IPS-18a (cell line): ENCODE measurements around the gene ATG3.
"Not testable (repeated sequence)": the region's sequence is repeated elsewhere in the genome, so short reads cannot be mapped to it uniquely, and the experiment has no call there.

Source experiments
- H3K27ac ChIP-seq: one replicate; pipeline ENCODE4 v1.5.1; 2013; ENCODE audit warnings: low read length
- H3K27me3 ChIP-seq: one replicate; pipeline ENCODE4 v1.6.1; 2013; ENCODE audit warnings: mild to moderate bottlenecking, low read length; ENCODE audit not compliant: control insufficient read depth, insufficient read depth
- H3K36me3 ChIP-seq: one replicate; pipeline ENCODE4 v1.6.1; 2013; ENCODE audit warnings: low read depth, low read length; ENCODE audit not compliant: control insufficient read depth
- H3K4me1 ChIP-seq: one replicate; pipeline ENCODE4 v1.6.1; 2013; ENCODE audit warnings: low read depth, low read length; ENCODE audit not compliant: control insufficient read depth
- H3K4me3 ChIP-seq: one replicate; pipeline ENCODE4 v1.5.1; 2013; ENCODE audit warnings: low read length
- H3K9ac ChIP-seq: one replicate; pipeline ENCODE4 v1.6.1; 2013; ENCODE audit warnings: mild to moderate bottlenecking, low read length, moderate library complexity
- H3K9me3 ChIP-seq: one replicate; pipeline ENCODE4 v1.6.1; 2013; ENCODE audit warnings: low read depth, low read length; ENCODE audit not compliant: control insufficient read depth

ATG3 gene

DNA sequence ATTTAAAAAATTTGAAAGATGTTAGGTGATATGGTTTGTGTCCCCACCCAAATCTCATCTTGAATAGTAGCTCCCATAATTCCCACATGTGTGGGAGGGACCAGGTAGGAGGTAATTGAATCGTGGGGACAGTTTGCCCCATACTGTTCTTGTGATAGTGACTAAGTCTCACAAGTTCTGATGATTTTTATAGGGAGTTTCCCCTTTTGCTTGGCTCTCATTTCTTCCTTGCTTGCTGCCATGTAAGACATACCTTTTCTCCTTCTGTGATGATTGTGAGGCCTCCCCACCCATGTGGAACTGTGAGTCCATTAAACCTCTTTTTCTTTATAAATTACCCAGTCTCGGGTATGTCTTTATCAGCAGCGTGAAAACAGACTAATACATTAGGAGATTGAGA lies 42.8 kb downstream of the ATG3 start:
- H3K4me3 ChIP-seq, H3K9ac ChIP-seq, H3K27me3 ChIP-seq, H3K36me3 ChIP-seq, H3K9me3 ChIP-seq, H3K27ac ChIP-seq, H3K4me1 ChIP-seq: not testable (repeated sequence)

DNA sequence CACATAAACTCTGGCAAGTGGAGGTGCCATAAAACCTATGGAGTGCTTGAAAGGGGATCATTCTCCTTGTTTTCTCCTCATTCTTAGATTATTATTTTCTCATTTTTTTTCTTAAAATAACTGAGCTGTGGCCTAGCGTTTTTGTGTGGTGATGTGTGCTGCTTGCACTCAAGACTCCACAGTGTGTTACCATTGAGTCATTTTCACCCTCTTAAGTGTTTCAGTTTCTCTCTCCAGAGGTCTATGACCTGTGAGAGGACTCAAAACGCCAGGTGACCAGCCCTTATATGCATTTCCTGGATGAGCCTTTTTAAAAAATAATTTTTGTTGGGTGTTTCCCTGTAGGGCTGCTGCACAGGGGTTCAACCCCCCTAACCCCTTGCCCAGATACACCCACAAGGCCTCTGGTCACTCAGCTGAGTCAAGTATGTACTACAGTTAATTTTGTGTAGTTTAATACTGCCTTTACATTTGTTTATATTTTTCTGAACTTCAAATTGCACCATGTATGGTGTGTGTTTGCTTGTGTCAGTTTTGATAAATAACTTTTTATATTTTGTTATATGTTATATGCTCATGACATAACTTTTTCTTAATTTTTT lies 47.1 kb downstream of the ATG3 start:
- Histone ChIP-seq H3K4me3 (no peak overlapping the region), H3K27ac (no peak overlapping the region), H3K9ac (no peak overlapping the region), H3K36me3 (no peaks in the 10 kb centered on the region), H3K9me3 (peaks cover 20% of the 10 kb centered on the region), H3K27me3 (no peaks in the 10 kb centered on the region), H3K4me1 (no peaks in the 10 kb centered on the region)

DNA sequence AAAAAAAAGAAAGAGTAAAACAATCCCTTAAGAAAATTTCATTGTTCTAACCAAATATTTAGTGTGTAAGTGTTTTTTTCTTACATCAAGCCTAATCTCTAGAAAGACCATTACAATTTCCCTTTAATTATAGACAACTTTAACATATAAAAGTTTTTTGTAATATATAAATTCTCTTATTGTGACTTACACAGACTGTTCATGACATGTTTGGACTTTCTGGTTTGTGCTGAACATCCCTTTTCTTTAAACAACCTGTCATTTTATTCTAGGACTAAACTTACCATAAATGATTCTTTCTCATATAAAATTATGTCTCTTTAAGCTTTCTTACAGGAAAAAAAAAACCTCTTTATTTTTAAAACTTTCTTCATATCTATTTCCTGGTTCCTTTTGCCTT lies 49.4 kb downstream of the ATG3 start:
- H3K9ac ChIP-seq, result no peak overlapping the region
- H3K4me1 ChIP-seq, result no peaks in the 10 kb centered on the region
- no peak overlapping the region for H3K27ac ChIP-seq
- H3K4me3 ChIP-seq, result no peak overlapping the region
- no peaks in the 10 kb centered on the region for H3K36me3 ChIP-seq
- H3K27me3 ChIP-seq, result no peaks in the 10 kb centered on the region
- H3K9me3 ChIP-seq, result peaks cover 20% of the 10 kb centered on the region

- H3K4me3 ChIP-seq, result no peak overlapping the region
- no peaks in the 10 kb centered on the region for H3K27me3 ChIP-seq
- no peak overlapping the region for H3K27ac ChIP-seq
- no peak overlapping the region for H3K9ac ChIP-seq
- H3K36me3 ChIP-seq, result no peaks in the 10 kb centered on the region
- no peaks in the 10 kb centered on the region for H3K4me1 ChIP-seq
- peaks cover 20% of the 10 kb centered on the region for H3K9me3 ChIP-seq
These were observed 52.9 kb downstream of the ATG3 start for GRCh38 chr3:112508860-112509259.

- Histone ChIP-seq H3K4me3 (no peak overlapping the region), H3K27ac (no peak overlapping the region), H3K27me3 (no peaks in the 10 kb centered on the region), H3K9me3 (peaks cover 18% of the 10 kb centered on the region), H3K4me1 (no peaks in the 10 kb centered on the region), H3K9ac (no peak overlapping the region), H3K36me3 (no peaks in the 10 kb centered on the region)
These were observed 53.5 kb downstream of the ATG3 start for GRCh38 chr3:112508261-112508660.

DNA sequence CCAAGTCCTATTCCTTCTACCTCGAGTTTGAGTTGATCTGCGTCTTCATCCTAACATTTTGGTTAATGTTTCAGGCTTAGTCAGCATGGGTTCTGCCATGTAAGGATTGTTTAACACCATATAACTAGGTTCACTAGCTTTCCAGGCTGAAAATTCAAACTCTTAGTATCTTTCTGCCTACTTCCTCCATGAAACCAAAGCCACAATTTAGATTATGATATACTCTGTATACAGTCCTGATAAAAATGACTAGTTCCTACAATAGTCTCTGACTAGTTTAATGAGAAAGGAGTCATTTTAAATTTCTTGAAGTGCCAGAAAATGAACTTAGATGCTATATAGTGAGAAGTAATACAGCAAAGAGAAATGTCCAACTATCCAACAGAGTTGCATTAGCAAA lies 55.9 kb downstream of the ATG3 start:
- H3K36me3 ChIP-seq, result no peaks in the 10 kb centered on the region
- no peak overlapping the region for H3K9ac ChIP-seq
- H3K4me1 ChIP-seq, result no peaks in the 10 kb centered on the region
- H3K27me3 ChIP-seq, result no peaks in the 10 kb centered on the region
- no peaks in the 10 kb centered on the region for H3K9me3 ChIP-seq
- H3K4me3 ChIP-seq, result no peak overlapping the region
- H3K27ac ChIP-seq, result no peak overlapping the region

GRCh38 chr3:112504123-112504522 lies 57.6 kb downstream of the ATG3 start:
- Histone ChIP-seq H3K27me3 (no peaks in the 10 kb centered on the region), H3K27ac (no peak overlapping the region)

GRCh38 chr3:112503304-112503972 lies 58.3 kb downstream of the ATG3 start:
- H3K9ac ChIP-seq, result no peak overlapping the region

More at GRCh38 chr3:112504123-112504522, 57.6 kb downstream of the ATG3 start:
- no peaks in the 10 kb centered on the region for H3K4me1 ChIP-seq
- no peaks in the 10 kb centered on the region for H3K36me3 ChIP-seq
- H3K4me3 ChIP-seq, result no peak overlapping the region
- no peak overlapping the region for H3K9ac ChIP-seq
- no peaks in the 10 kb centered on the region for H3K9me3 ChIP-seq

GRCh38 chr3:112500621-112501020 lies 61.1 kb downstream of the ATG3 start:
- Histone ChIP-seq H3K9ac (no peak overlapping the region), H3K27me3 (no peaks in the 10 kb centered on the region), H3K4me1 (no peaks in the 10 kb centered on the region), H3K36me3 (no peaks in the 10 kb centered on the region), H3K4me3 (no peak overlapping the region), H3K9me3 (no peaks in the 10 kb centered on the region), H3K27ac (no peak overlapping the region)

More at GRCh38 chr3:112503304-112503972, 58.3 kb downstream of the ATG3 start:
- Histone ChIP-seq H3K9me3 (no peaks in the 10 kb centered on the region), H3K27ac (no peak overlapping the region), H3K4me3 (no peak overlapping the region), H3K4me1 (no peaks in the 10 kb centered on the region), H3K27me3 (no peaks in the 10 kb centered on the region), H3K36me3 (no peaks in the 10 kb centered on the region)

DNA sequence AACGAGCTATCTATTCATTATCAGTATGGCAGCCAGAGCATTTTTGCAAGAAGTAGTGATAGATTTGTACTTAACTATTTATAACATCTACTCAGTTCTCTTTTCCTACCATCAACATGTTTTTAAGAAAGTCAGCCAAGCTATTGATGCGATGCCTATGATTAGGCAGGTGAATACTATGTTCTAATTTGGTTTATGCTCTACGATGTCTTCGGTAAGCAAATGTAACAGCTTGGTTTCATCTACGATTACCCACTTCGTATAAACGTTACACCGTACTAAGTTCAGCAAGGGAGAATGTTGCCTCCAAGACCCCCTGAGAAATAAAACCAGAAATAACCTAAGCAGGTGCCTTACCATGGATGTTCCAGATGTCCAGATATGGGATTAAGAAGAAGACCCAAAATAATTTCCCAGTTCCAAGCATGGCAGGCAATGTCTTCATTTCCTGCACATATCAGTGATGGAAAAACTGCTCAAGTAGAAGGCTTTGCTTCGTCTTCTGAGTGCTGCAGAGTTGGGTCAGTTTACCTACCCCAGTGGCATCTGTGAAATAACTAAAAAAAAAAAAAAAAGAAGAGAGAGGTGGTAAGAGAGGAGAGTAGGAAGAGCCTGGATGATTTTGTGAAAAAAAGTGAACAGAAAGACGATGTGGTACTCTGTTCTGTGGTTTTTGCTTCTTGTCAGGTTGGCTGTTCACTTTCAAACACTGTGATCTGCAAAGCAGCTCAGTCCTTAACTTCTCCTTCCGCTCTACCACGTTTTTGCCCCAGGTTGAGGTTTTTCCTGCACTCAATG lies 62.6 kb downstream of the ATG3 start, which contains the start of gene BTLA:
BTLA (minus strand) TSS at position 559 of the 798 bp plus-strand sequence; CDS start at position 445, 114 bp downstream.
- no peaks in the 10 kb centered on the region for H3K9me3 ChIP-seq
- no peak within 1 kb of the TSS for H3K27ac ChIP-seq
- no peaks in the 10 kb centered on the region for H3K4me1 ChIP-seq
- no peaks in the 10 kb centered on the region for H3K36me3 ChIP-seq
- no peak within 1 kb of the TSS for H3K4me3 ChIP-seq
- no peaks in the 10 kb centered on the region for H3K27me3 ChIP-seq
- H3K9ac ChIP-seq, result no peak within 1 kb of the TSS

GRCh38 chr3:112497897-112498548 lies 63.7 kb downstream of the ATG3 start:
- Histone ChIP-seq H3K9me3 (no peaks in the 10 kb centered on the region), H3K27ac (no peak overlapping the region), H3K4me1 (no peaks in the 10 kb centered on the region), H3K27me3 (no peaks in the 10 kb centered on the region), H3K4me3 (no peak overlapping the region), H3K36me3 (no peaks in the 10 kb centered on the region), H3K9ac (no peak overlapping the region)
